Activated CD4-positive, alpha-beta T cell treated with anti-CD3 and anti-CD28 coated beads for 36 hours (primary cell): ENCODE results near the gene PIK3R1. TPM values are rescaled to one million over a fixed set of nuclear protein-coding genes. Genes with fewer than 3 reads are reported as not detected.
"Not testable (repeated sequence)": the region's sequence is repeated elsewhere in the genome, so short reads cannot be mapped to it uniquely, and the experiment has no call there.

Experiments used
- ATAC-seq: fragments of 200-7000 bp; cut with Tn5 transposase; one replicate; pipeline ENCODE4 v1.10.0; 2021; ENCODE audit warnings: mild to moderate bottlenecking, moderate library complexity
- CTCF ChIA-PET: fragments of 350-600 bp; sonication (Branson Sonifier 250); formaldehyde crosslinking; loops from one replicate; lab custom pipeline; 2021; ENCODE audit warnings: antibody characterized with exemption; lab: Charles Lee
- POLR2A ChIA-PET: fragments of 350-600 bp; sonication (Branson Sonifier 250); formaldehyde crosslinking; loops from one replicate; lab custom pipeline; 2021; ENCODE audit warnings: antibody characterized with exemption, inconsistent platforms; lab: Charles Lee
- DNase-seq: peaks from one replicate; pipeline ENCODE4 v3.0.0-alpha.2; 2020
- H3K27ac Mint-ChIP-seq: one replicate; pipeline ENCODE4 v1.8.0; 2021; ENCODE audit warnings: mixed read lengths
- H3K27me3 Mint-ChIP-seq: one replicate; pipeline ENCODE4 v1.8.0; 2021; ENCODE audit warnings: mixed read lengths
- H3K36me3 Mint-ChIP-seq: one replicate; pipeline ENCODE4 v1.8.0; 2021; ENCODE audit warnings: low read depth, mixed read lengths
- H3K4me1 Mint-ChIP-seq: one replicate; pipeline ENCODE4 v1.8.0; 2021; ENCODE audit warnings: mixed read lengths
- H3K4me3 Mint-ChIP-seq: one replicate; pipeline ENCODE4 v1.8.0; 2021; ENCODE audit warnings: mild to moderate bottlenecking, moderate library complexity, mixed read lengths
- H3K9me3 Mint-ChIP-seq: one replicate; pipeline ENCODE4 v1.8.0; 2021; ENCODE audit warnings: low read depth, mixed read lengths
- intact Hi-C, 2 experiments: fragments of 100-400 bp; cut with DNase I in 1 of 2; cut with micrococcal nuclease in 1 of 2; formaldehyde crosslinking; loops; one replicate each; pipeline versions ENCODE4 v1.14.2 to v1.15.1; 2022 to 2024; cut with DNase I, micrococcal nuclease
- total RNA-seq, 2 experiments: library from RNA; stranded (reverse); gene quantifications; one replicate each; pipeline ENCODE4 v1.2.3, GENCODE V29; 2021

PIK3R1 gene
- total RNA-seq, 2 experiments from 2014 or later, result 40.0 to 49.0 TPM

DNA sequence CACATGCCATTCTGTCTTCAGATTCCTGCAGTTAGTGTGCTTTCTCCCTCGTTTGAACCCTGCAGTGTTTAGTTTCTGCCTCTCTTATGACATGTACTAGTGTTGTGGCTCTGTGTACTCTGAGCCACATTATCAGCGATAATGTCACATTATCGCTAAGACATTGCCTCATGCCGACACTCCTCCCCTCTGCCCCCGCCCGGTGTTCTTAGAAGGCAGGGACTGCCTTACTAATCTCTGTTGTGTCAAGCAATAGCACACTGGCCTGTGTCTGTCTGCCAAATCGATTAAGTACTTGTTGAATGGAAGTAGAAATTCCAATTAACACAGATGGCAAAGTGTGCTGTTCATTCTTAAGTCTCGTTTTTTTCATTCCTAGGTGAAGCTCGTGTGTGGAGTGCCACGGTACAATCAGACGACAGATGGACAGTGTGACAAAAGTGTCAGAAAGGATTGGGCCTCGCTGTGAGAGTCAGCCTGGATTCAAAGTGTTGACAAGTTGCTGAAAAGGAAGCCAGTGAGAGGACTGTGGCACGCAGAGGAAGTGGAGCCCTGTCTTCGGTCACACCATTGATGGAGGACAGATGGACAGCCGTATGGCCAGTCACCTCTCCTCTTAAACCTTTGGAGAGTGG is 10.5 kb downstream of the PIK3R1 start:
- ChIA-PET POLR2A (no interaction called here), CTCF (no interaction called here)
- ATAC-seq (no peak), DNase-seq (no peak)
- Mint-ChIP-seq H3K36me3 (peaks cover 37% of the 10 kb centered on the region), H3K4me3 (no peak overlapping the region), H3K4me1 (peaks cover 84% of the 10 kb centered on the region), H3K9me3 (no peaks in the 10 kb centered on the region), H3K27me3 (no peaks in the 10 kb centered on the region), H3K27ac (no peak overlapping the region)
- intact Hi-C loops, result no loop called here

DNA sequence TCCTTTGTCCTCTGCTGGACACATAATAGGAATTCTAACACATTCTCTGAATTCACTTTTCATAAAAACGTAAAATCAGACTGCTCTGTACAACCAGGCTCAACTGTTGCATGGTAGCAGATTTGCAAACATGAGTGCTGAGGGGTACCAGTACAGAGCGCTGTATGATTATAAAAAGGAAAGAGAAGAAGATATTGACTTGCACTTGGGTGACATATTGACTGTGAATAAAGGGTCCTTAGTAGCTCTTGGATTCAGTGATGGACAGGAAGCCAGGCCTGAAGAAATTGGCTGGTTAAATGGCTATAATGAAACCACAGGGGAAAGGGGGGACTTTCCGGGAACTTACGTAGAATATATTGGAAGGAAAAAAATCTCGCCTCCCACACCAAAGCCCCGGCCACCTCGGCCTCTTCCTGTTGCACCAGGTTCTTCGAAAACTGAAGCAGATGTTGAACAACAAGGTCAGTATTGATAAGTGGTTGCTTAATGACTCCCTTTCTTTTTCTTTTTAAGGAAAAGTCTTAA is 11.1 kb downstream of the PIK3R1 start:
- H3K4me3 Mint-ChIP-seq, result no peak overlapping the region
- DNase-seq, result no peak
- ChIA-PET POLR2A (no interaction called here), CTCF (no interaction called here)
- H3K9me3 Mint-ChIP-seq, result no peaks in the 10 kb centered on the region
- H3K36me3 Mint-ChIP-seq, result peaks cover 37% of the 10 kb centered on the region
- H3K4me1 Mint-ChIP-seq, result peaks cover 87% of the 10 kb centered on the region
- H3K27me3 Mint-ChIP-seq, result no peaks in the 10 kb centered on the region
- no peak overlapping the region for H3K27ac Mint-ChIP-seq
- ATAC-seq, result no peak
- intact Hi-C loops, result no loop called here

DNA sequence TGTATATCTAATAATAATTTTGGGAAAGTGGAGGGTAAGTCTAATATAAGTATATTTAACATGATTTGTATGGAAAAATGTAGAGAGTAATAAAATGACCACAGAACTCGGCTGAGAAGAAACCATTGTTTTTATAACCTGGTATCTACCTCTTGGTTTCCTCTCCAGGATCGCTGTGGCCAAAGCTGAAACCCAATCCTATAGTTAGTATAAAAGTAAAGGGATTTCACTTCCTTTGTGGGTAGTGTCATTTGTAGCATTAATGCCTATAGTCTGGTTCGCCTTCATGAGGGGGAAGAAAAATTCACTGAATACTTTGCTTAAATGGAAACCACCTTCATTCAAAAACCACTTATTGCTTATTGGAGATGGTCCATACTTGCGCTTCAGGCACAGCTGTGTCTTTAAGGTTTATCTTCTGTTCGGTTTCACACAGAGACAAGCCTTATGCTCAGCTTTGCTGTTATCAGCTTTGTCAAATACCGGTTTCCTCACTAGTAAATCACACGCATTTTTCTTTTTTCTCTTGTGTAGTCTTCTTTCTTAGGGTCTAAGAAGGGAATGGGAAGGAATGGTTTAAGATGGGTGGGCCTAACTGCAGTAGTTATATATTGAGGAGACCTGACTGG is 12.1 kb downstream of the PIK3R1 start:
- ChIA-PET POLR2A (no interaction called here), CTCF (interaction anchor here (1.0 to 1.6 kb wide), 3 partner anchors 16 to 26 kb away, joined by 3 to 5 read pairs (median 3); no protein-coding TSS in a partner anchor)
- intact Hi-C loops, result no loop called here
- Mint-ChIP-seq H3K27me3 (no peaks in the 10 kb centered on the region), H3K36me3 (peaks cover 34% of the 10 kb centered on the region), H3K4me1 (peaks cover 89% of the 10 kb centered on the region), H3K4me3 (no peak overlapping the region), H3K9me3 (no peaks in the 10 kb centered on the region), H3K27ac (no peak overlapping the region)
- no peak for ATAC-seq
- no peak for DNase-seq

DNA sequence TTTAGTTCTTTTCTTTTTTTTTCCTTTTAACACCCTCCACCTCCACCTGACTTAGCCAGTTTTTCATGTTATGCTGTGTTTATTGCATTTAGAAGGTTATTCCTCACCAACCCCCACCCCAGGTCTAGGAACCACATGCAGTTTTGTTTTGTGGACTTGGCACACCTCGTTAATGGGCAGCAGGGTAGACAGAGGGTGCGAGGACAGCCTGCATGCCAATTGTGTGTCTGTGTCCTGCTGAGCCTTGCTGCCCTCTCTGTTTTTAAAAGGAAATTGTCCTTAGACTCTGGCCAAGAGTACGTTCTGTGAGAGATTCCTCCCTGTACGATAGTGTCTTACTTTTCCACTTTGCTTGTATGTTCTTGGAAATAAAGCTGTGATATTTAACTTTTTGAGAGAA is 13.9 kb downstream of the PIK3R1 start:
- no peak overlapping the region for H3K4me3 Mint-ChIP-seq
- POLR2A ChIA-PET, result interaction anchor here (1.4 kb wide), 1 partner anchor 14 kb away, joined by 5 read pairs; the partner anchor contains the start of gene PIK3R1
- H3K9me3 Mint-ChIP-seq, result no peaks in the 10 kb centered on the region
- H3K27me3 Mint-ChIP-seq, result no peaks in the 10 kb centered on the region
- H3K4me1 Mint-ChIP-seq, result peaks cover 85% of the 10 kb centered on the region
- ATAC-seq (no peak), DNase-seq (no peak)
- no peak overlapping the region for H3K27ac Mint-ChIP-seq
- intact Hi-C loops, result no loop called here
- CTCF ChIA-PET, result interaction anchor here (1.0 to 1.9 kb wide), 5 partner anchors 8 to 57 kb away, joined by 3 to 7 read pairs (median 3); partner anchors contain the start of gene PIK3R1
- peaks cover 34% of the 10 kb centered on the region for H3K36me3 Mint-ChIP-seq

DNA sequence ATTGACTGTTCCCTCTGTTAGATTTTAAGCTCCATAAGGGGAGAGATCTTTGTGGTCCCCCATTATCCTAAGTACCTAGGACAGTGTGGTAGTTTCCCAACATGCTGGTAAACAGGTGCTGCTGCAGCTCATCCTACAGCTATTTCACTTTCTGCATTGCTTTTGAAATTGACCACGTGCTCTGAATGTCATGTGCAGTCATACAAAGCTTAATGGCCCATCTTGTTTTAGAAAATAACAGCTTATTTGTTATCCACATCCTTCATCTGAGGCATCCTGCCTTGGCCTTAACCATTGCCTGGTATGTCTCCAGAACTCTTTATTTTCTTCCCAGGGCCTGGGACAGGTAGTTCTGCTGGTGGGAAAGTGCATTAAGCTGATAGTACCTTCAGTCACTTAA is 14.7 kb downstream of the PIK3R1 start:
- no peaks in the 10 kb centered on the region for H3K27me3 Mint-ChIP-seq
- intact Hi-C loops, result no loop called here
- POLR2A ChIA-PET, result interaction anchor here (0.5 to 1.4 kb wide), 2 partner anchors 15 to 1215 kb away, joined by 3 to 5 read pairs; partner anchors contain the start of gene PIK3R1
- no peak overlapping the region for H3K27ac Mint-ChIP-seq
- H3K36me3 Mint-ChIP-seq, result peaks cover 34% of the 10 kb centered on the region
- CTCF ChIA-PET, result interaction anchor here (0.6 to 1.9 kb wide), 4 partner anchors 8 to 518 kb away, joined by 3 to 7 read pairs (median 4); no protein-coding TSS in a partner anchor
- no peak for DNase-seq
- peaks cover 78% of the 10 kb centered on the region for H3K4me1 Mint-ChIP-seq
- H3K4me3 Mint-ChIP-seq, result no peak overlapping the region
- no peak for ATAC-seq
- H3K9me3 Mint-ChIP-seq, result no peaks in the 10 kb centered on the region

DNA sequence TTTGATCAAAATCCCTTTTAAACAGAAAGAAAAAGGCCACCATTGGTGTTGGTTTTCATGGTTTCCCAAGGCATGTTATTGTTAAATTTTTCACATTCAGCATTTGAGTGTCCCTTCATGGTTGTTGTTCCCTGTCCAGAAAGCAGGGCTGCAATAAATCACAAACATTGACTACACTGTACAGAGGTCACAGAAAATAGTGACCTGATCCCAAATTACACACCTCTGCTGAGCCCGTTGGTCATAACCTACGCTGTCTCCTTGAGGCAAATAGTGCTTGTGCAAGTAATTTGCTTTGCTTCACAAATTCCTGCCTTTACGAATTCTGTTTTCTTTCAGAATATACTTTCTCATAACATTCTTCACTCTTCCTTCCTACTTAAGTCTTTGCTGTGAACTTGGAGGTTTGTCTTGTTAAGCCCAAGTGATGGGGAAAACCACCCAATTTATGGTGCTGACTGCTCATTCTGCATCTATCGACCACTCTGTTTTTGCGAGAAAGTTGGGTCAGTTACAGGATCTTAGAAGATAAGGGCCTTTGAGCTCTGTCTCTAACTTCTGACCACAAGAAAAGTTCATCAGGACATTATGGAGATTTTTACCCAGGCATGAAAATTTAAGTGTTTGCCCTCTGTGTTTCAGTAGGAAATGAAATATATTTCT is 16.0 kb downstream of the PIK3R1 start:
- no peaks in the 10 kb centered on the region for H3K9me3 Mint-ChIP-seq
- ChIA-PET POLR2A (no interaction called here), CTCF (interaction anchor here (1.0 kb wide), 1 partner anchor 9 kb away, joined by 3 read pairs; no protein-coding TSS in a partner anchor)
- H3K4me1 Mint-ChIP-seq, result peaks cover 72% of the 10 kb centered on the region
- intact Hi-C loops, result no loop called here
- peak overlapping the region; percentile 29 for H3K27ac Mint-ChIP-seq
- H3K27me3 Mint-ChIP-seq, result no peaks in the 10 kb centered on the region
- DNase-seq, result no peak
- peaks cover 22% of the 10 kb centered on the region for H3K36me3 Mint-ChIP-seq
- no peak for ATAC-seq
- H3K4me3 Mint-ChIP-seq, result no peak overlapping the region

DNA sequence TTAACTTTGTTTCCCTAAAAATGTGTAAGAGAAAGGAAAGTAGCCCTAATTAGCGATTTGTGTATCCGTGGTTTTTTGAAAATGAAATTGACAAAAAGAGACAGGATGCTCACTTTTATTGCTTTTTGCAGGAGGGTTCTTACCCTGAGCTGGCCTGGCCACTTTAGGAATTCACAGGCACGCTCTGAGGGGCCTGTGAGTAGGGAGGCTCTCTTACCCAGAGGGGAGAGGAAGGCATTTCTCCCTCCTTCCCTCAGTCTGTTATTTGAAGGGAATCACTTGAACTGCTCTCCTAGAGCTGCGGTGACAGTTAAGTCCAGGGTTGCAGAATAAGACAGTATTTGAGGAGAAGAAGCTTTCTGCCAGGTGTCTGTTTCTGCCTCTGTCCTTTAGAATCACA is 16.7 kb downstream of the PIK3R1 start:
- ChIA-PET POLR2A (no interaction called here), CTCF (interaction anchor here (0.7 kb wide), 1 partner anchor 12 kb away, joined by 3 read pairs; no protein-coding TSS in a partner anchor)
- Mint-ChIP-seq H3K4me1 (peaks cover 74% of the 10 kb centered on the region), H3K27ac (no peak overlapping the region), H3K4me3 (no peak overlapping the region), H3K27me3 (no peaks in the 10 kb centered on the region), H3K9me3 (no peaks in the 10 kb centered on the region), H3K36me3 (peaks cover 21% of the 10 kb centered on the region)
- ATAC-seq, result no peak
- intact Hi-C loops, result no loop called here
- no peak for DNase-seq

DNA sequence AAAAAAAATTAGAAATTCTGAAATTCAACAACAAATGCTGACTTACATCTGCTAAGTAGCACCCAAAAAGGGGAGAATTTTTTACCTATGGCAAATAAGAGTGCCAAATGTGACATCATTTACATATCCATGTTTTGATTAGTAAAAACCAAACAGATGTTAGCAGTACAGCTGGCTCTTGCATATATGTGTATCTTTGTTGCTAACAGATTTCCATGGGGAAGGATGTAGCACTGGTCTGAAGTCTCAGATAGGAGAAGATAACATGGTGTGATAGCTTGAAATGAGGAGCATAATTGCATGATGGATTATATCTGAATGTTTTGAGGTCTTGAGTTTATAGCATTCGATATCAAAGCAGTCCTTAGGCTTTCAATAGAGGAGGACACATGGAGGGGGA is 17.5 kb downstream of the PIK3R1 start:
- H3K9me3 Mint-ChIP-seq, result no peaks in the 10 kb centered on the region
- DNase-seq (no peak), ATAC-seq (no peak)
- no peak overlapping the region for H3K27ac Mint-ChIP-seq
- intact Hi-C loops, result no loop called here
- H3K36me3 Mint-ChIP-seq, result peaks cover 14% of the 10 kb centered on the region
- CTCF ChIA-PET, result no interaction called here
- POLR2A ChIA-PET, result no interaction called here
- no peak overlapping the region for H3K4me3 Mint-ChIP-seq
- H3K27me3 Mint-ChIP-seq, result no peaks in the 10 kb centered on the region
- H3K4me1 Mint-ChIP-seq, result peaks cover 75% of the 10 kb centered on the region

DNA sequence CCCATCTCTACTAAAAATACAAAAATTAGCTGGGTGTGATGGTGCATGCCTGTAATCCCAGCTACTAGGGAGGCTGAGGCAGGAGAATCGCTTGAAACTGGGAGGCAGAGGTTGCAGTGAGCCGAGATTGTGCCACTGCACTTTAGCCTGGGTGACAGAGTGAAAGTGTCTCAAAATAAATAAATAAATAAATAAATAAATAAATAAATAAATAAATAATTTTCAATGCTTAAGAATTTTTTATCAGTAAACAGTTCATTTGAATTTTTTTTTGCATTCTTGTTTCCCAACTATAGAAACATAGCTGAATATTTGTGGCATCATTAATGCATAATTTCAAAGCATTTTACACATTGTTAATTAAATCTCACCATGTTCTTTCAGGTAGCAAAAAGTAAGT is 19.7 kb downstream of the PIK3R1 start:
- H3K4me1 Mint-ChIP-seq, result peaks cover 76% of the 10 kb centered on the region
- ChIA-PET POLR2A (interaction anchor here (0.6 kb wide), 1 partner anchor 19 kb away, joined by 5 read pairs; no protein-coding TSS in a partner anchor), CTCF (interaction anchor here (0.7 to 1.2 kb wide), 2 partner anchors 11 to 14 kb away, joined by 3 to 4 read pairs; no protein-coding TSS in a partner anchor)
- ATAC-seq, H3K4me3 Mint-ChIP-seq, intact Hi-C loops, DNase-seq, H3K9me3 Mint-ChIP-seq, H3K27me3 Mint-ChIP-seq, H3K27ac Mint-ChIP-seq: not testable (repeated sequence)
- peaks cover 11% of the 10 kb centered on the region for H3K36me3 Mint-ChIP-seq

DNA sequence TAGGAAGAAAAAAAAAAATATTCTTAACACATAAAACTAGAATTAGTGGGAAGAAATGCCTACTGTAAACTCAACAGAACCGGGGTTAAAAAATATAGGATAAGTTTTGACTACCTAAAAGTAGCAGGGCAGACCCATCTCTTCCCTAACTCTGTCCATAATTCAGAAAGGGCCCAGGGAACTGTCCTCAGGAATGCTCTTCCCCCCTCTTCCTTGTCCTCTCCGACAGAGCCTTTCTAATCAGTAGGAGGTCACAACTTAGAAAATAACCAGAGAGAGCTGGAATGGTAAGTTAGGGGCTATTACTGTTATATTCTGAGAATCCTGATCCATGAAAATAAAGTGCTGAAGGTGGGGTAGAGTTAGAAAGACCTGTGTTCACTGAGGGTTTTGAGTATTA is 22.2 kb downstream of the PIK3R1 start:
- no peak overlapping the region for H3K4me3 Mint-ChIP-seq
- ChIA-PET CTCF (interaction anchor here (0.5 to 1.6 kb wide), 4 partner anchors 9 to 74 kb away, joined by 3 to 5 read pairs (median 4); no protein-coding TSS in a partner anchor), POLR2A (interaction anchor here (1.0 kb wide), 1 partner anchor 19 kb away, joined by 4 read pairs; no protein-coding TSS in a partner anchor)
- peak overlapping the region; percentile 65 for H3K27ac Mint-ChIP-seq
- H3K4me1 Mint-ChIP-seq, result peaks cover 76% of the 10 kb centered on the region
- H3K36me3 Mint-ChIP-seq, result peaks cover 17% of the 10 kb centered on the region
- H3K27me3 Mint-ChIP-seq, result no peaks in the 10 kb centered on the region
- intact Hi-C loops, result loop anchor here in 1 of 2 experiments (2.0 kb wide), 2 partner anchors 15 to 21 kb away; no protein-coding TSS in a partner anchor
- DNase-seq (no peak), ATAC-seq (no peak)
- H3K9me3 Mint-ChIP-seq, result no peaks in the 10 kb centered on the region

DNA sequence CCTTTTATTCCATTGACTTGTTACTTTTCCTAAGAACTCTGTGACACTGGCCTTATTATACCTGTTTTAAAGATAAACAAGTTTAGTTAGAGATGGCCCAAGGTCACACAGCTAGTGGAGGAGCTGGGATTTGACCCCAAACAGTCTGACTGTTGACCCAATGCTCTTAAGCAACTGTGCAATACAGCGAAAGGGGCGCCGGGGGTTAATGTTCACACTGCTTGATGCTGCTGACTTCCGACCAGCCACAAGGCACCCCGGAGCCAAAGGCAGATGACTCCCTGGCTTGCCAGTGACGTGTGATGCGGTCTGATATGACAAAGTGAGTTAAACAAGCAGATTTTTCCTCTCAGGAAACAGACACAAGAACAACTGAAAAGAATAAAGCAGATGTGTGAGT is 23.9 kb downstream of the PIK3R1 start:
- peaks cover 78% of the 10 kb centered on the region for H3K4me1 Mint-ChIP-seq
- H3K9me3 Mint-ChIP-seq, result no peaks in the 10 kb centered on the region
- H3K27me3 Mint-ChIP-seq, result no peaks in the 10 kb centered on the region
- ChIA-PET CTCF (interaction anchor here (0.9 to 2.6 kb wide), 5 partner anchors 19 to 47 kb away, joined by 3 to 8 read pairs (median 4); partner anchors contain the start of gene PIK3R1), POLR2A (no interaction called here)
- DNase-seq, result peak; percentile 92
- ATAC-seq, result peak; percentile 97
- intact Hi-C loops, result loop anchor here (1.0 to 2.0 kb wide), 3 partner anchors 13 to 24 kb away; partner anchors contain the start of gene PIK3R1 (in 1 of the 2)
- peaks cover 24% of the 10 kb centered on the region for H3K36me3 Mint-ChIP-seq
- peak overlapping the region; percentile 57 for H3K4me3 Mint-ChIP-seq
- H3K27ac Mint-ChIP-seq, result peak overlapping the region; percentile 76
